Midbrain (tissue), 1 donor: Measurements from ENCODE around the gene TMEM221.

Source experiments
- DNase-seq: peaks from one replicate; lab custom pipeline; 2025; lab: John Stamatoyannopoulos, UW

Gene TMEM221

DNA sequence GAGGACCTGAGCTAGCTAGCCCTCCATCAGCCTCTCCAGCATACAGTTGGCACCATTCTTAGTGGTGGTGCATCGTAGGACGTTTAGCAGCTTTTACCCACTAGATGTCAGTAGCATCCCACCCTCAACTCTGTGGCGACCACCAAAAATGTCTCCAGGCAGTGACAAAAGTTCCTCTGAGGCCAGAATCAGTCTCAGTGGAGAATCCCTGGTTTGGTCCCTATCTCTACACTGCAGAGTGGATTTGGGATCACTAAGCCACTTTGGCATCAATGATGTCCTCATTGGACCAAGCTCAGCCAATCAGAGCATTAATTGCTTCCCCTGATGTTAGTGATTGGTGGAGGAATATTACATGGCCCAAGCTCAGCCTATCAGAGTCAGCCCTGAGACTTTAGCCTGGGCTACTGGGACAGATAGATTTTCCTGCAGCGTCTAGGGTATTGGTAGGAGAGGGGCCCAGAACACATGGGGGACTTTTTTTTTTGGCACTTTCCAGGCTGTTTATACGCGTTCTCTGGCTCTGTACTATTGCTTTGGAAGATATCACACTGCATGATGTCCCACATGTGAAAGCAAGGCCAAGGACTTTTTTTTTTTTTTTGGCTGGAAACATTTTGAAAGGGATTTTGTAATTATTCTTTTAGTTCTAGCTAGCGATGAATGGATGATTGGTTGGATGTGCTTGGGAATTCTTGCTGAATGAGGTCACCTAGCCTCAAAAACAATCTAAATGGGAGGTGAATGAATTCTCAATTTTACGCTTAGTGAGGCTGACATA lies 7.0 kb downstream of the TMEM221 start:
- no peak for DNase-seq

DNA sequence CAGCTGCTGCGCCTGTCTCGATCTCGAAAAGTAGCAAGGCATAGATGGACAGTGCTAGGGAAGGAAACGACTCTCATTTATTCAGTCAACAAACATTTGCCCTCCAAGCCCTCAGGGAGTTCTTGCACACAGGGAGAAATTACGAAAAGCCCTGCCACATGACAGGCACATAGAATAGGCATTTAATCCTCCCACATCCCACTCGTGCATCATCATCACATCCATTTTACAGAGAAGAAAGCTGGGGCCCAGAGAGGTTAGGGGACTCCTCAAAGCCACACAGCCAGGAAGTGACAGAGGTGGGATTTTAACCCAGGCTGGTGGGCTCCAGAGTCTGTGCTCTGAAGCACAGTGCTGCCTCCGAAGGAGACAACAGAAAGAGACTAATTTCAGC lies 11.6 kb downstream of the TMEM221 start:
- DNase-seq, result no peak

DNA sequence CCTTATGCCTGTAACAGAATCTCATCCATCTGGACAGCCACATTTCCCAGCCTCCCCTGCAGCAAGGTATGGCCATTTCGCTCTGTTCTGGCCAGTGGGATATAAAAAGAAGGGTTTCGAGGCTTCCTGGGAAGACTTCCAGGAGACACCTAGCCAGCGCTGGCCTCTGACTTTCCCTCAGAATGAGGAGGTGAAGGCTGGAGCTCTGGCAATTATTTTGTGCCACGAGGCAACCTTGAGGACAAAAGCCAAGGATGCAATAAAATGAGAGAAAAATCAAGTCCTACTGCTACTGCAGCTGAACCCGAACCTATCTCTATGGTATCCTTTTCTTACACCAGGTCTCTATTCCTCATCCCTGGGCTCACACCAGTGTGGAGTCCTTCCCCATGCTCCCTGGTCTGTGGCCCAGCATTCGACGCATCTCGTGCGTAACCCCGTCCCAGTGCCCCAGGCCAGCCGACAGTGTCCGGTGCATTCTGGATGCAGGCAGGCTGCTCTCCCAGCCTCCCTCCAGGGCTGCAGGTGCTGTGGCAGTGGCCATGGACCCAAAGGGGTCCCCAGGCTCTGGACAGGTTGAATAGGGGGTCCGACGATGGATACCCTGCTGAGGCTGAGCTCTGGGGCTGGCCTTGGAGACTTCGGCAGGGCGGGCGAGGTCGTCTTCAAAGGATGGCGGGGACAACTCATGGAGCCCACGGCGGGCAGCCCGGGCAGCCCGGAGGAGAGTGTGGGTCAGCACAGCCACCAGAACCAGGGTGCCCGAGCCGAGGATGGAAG lies 12.2 kb downstream of the TMEM221 start:
- no peak for DNase-seq

DNA sequence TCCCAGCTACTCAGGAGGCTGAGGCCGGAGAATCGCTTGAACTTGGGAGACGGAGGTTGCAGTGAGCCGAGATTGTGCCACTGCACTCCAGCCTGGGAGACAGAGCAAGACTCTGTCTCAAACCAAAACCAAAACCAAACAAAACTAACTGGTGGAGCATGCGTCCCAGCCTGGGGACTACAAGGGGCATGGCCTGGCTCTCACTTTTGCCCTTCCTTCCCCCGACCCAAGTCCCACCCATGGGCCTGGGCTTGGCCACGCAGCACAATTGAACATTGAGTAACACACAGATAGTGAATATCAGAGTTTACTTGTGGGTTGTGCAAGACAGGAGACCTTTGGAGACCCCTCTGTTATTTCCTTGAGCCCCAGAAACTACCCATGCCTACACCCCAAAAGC lies 13.2 kb downstream of the TMEM221 start:
- no peak for DNase-seq

DNA sequence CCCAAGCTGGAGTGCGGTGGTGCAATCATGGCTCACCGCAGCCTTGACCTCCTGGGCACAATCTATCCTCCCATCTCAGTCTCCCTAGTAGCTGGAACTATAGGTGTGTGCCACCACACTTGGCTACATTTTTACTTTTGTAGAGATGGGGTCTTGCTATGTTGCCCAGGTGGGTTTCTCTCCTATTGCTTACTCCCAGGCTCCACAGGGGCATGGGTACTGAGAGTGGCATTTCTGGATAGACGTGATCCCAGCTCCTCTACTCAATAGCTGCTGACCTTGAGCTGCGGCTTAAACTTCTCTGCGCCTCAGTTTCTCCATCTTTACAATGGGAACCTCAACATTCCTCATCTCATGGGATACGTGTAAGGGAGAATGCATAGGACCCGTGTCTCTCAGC lies 17.1 kb downstream of the TMEM221 start:
- no peak for DNase-seq

DNA sequence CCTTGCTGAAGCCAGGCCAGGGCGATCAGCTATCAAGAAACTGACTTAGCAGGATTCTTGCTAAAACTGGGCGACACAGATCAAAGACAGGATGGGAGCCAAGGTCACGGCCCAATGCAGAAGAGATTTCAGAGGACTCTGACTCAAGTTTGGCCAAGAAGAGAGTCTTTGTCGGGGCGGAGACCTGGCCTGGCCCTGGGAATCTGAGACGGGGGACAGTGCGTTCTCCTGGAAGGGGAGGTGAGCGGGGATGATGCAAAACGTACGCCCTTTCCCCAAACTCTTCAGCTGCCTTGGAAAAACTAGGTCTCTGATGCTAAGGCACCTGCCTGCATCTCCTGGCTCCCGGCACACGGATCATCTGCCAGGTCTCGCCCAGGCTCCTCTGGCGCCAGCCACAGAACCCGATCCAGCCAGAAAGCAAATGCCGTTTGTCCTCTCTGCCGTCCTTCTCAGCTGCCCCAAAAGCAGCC lies 18.8 kb downstream of the TMEM221 start:
- no peak for DNase-seq

DNA sequence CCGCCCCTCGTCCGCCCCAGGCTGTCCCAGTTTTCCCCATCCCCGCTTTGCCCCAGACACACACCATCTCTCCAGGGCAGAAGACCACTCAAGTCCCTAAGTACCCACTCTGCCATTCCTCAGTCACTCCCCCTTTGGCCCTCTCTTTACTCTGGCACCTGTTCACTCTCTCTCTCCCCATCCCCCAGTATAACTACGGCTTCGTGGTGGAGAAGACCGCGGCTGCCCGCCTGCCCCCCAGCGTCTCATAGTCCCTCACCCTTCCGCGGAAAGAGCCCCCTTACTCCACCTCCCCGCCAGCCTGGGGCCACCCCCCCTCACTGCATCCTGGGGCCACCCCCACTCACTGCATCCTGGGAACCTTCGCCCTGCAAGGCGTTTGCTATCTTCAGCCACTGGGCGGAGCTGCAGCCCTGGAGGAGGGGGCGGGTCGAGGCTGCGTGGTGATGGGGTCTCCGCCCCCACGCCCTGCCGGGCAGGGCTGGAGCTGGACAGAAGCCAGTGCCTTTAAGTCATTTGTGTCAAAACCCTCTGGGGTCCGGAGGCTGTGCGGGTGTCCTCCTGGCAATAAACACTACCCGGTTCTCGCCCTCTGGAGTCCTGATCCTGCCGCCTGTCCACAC lies 23.6 kb downstream of the TMEM221 start:
- DNase-seq, result no peak

DNA sequence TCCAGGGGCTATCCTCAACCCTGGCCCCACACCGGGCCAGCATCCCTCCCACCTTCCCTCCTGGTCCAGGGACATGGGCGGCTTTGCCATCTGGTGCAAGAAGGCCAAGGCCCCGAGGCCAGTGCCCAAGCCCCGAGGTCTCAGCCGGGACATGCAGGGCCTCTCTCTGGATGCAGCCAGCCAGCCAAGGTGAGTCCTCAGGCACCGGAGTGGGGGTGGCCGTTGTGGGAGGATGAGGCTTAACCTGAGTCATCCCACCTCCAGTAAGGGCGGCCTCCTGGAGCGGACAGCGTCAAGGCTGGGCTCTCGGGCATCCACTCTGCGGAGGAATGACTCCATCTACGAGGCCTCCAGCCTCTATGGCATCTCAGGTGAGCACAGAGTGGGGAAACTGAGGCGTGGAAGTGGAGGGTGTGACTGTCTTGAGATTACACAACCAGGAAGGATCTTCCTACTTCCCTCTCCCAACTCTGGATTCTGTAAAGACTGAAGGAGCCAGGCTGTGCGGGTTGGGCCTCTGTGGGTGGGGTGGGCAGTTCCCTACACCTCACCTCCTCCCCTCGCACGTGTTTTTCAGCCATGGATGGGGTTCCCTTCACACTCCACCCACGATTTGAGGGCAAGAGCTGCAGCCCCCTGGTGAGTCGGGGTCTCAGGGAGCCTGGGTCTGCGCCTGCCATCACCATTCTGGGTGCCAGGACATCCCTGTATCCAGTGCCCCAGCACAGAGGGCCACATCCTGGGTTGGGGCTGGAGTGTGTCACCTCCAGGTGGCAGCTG lies 24.8 kb downstream of the TMEM221 start:
- DNase-seq, result no peak

DNA sequence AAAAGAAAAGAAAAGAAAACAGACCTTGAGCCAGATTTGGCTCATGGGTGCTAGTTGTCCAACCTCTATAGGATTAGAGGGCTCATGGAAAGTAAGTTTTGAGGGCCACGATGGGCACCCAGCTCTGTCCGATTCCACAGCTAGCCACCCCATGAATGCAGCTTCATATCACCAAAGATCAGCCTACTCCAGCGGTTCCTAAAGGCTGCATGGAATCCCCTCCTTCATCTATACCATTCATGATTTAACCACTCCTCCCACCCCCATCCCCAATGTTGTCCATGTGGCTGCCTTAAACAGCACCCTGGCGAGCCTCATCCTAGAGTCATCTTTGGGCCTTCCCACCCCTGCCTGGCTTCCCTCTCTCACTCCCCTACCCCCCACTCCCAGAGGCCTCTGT lies 26.5 kb downstream of the TMEM221 start:
- DNase-seq, result no peak

DNA sequence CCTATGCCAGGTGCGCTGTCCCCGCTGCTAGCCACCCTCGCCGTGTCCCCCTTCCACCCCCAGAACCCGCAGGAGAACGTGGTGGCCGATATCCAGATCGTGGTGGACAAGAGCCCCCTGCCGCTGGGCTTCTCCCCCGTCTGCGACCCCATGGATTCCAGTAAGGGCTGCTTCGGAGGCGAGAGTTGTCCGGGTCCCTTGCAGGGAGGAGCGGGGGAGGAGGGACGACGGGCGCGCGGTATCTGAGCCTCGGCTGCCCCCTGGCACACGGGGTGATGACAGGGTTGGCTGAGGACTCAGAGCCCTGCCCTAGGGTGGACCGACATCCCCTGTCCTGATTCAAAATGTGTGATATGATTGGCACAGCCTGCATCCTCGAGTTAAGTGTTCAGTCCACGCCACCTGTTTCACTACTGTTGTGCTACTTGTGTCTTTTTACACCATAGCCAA lies 28.0 kb downstream of the TMEM221 start:
- no peak for DNase-seq

DNA sequence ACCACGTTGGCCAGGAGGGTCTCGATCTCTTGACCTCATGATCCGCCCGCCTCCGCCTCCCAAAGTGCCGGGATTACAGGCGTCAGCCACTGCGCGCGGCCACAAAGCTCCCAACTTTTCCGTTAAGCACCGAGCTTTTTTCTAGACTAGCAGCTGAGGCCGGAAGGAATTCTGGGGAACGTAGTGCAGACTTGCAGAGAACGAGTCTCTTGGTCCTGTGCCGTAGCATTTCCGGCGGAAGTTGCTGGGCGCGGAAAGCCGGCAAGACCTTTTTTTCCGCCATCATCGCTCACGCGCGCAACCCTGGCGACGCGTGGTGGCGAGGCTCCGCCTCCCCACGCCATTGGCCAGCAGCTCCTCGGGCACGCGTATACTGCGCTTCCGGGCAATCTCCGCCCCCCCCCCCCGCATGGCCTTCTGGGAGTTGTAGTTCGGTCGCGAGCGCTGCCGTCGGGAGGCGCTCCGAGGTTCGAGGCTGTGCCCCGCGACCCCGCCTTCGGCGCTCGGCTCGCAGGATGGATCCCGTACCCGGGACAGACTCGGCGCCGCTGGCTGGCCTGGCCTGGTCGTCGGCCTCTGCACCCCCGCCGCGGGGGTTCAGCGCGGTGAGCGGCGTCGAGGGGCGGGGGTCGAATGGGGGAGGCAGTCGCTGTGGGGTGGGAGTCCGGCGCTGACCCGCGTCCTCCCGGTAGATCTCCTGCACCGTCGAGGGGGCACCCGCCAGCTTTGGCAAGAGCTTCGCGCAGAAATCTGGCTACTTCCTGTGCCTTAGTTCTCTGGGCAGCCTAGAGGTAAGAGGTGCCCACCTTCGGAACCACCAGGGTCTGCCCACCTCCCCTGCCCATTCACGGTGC lies 28.6 kb downstream of the TMEM221 start, which contains the start of gene MVB12A:
MVB12A (plus strand) TSS at position 427 of the 854 bp plus-strand sequence; CDS start at position 516, 89 bp downstream.
- peak; percentile 98 for DNase-seq

DNA sequence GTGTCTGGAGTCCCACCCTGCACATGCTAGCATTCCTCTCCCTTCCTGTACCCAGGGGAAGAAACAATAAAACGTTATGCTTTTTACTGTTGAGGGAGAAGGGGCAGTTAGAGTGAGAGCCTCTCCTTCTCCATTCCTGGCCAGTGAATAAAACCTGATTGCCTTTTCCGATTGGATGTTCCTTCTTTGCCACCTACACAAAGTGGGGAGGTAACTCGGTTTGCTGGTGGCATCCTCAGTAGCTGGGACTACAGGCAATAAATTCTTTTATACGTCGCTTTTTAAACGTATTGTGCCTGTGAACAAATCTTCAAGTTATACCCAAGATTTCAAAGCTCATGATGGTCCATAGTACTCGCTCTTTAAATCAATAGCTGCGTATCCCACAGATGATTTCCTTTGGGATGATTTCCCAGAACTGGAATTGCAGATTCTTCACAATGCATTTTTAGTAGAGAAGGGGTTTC lies 29.3 kb downstream of the TMEM221 start:
- no peak for DNase-seq

DNA sequence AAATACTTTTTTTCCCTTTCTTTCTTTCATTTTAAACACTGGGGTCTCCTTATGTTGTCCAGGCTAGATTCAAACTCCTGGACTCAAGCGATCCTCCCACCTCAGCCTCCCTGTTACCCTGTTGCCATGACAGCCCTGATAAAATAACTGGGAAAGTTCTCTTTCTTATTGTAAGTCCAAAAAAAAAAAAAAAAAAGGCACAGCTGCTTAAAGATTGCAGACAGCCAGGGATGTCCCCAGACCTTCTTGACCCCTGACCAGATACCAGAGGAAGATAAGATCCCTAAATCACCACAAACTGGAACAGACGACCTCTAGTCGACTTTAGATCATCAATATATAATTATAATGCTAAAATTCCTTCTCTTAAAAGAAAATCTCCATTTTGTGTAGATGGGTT lies 29.8 kb downstream of the TMEM221 start:
- no peak for DNase-seq

DNA sequence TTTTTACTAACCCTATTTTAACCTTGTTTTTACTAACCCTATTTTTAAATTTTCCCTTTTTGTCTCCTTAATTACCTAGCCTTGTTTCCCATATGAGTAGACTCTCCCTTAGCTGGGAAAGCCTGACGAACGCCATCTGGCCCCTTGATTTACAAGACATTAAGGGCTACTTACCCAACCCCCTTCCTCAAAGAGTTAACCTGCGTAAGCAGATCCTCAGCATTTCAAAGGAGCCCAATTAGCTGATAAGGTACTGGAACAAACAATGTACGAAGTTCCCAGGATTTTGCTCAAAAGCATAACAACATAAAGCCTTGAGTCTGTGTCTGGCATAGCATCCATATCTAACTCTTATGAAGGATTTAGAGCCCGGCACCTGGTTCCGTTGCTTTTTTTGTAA lies 33.3 kb downstream of the TMEM221 start:
- no peak for DNase-seq

DNA sequence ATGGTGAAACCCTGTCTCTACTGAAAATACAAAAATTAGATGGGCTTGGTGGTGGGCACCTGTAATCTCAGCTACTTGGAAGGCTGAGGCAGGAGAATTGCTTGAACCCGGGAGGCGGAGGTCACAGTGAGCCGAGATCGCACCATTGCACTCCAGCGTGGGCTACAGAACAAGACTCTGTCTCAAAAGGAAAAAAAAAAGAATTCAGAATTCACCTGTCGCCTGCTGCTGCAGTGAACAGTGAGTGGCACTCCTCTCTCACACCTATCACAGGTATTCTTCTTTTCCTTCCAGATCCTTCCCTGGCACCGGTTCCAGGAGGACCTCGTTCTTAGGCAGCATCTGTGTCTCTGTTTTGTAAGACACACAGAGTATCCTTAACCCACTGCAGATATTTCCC lies 34.4 kb downstream of the TMEM221 start:
- no peak for DNase-seq

DNA sequence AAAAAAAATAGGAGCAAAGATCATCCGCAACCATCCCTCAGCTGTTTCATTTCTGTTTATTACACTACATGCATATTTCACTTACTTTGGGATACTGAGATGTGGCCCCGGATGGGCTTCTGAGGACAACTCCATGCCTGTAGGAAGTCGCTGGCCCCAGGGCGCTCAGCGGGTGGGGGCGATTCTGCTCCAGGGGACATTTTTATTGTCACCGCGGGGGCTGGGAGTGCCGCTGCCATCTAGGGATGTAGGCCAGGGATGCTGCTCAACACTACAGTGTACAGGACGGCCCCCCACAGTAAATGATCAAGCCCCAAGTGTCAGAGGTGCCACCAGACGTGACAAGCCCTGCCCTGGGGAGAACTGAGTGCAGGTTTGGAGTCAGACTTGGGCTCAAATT lies 36.7 kb downstream of the TMEM221 start:
- DNase-seq, result no peak

DNA sequence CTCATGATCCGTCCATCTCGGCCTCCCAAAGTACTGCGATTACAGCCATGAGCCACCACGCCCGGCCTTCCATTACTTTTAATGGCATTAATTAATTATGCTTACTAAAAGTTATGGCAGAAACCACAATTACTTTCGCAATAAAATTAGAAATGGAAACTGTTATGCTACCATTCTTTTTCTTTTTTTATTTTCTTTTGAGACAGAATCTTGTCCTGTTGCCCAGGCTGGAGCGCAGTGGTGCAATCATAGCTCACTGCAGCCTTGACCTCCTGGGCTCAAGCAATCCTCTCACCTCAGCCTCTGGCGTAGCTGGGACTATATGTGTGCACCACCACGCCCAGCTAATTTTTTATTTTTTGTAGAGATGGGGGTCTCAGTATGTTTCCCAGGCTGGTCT lies 38.5 kb downstream of the TMEM221 start:
- DNase-seq, result no peak

DNA sequence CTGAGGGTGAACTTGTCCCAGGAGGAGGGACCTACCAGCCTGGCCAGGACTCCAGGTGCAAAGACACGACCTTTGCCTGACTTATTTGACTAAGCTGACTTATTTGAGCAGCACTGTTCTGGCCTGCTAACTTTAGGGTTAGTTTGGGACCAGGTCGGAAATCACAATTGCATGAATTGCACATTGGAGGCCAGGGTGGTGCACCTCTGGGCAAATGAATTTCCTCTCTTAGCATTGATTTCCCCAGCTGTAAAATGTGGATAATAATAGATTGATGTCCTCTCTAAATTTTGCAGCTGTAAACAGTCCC lies 41.6 kb downstream of the TMEM221 start:
- no peak for DNase-seq

DNA sequence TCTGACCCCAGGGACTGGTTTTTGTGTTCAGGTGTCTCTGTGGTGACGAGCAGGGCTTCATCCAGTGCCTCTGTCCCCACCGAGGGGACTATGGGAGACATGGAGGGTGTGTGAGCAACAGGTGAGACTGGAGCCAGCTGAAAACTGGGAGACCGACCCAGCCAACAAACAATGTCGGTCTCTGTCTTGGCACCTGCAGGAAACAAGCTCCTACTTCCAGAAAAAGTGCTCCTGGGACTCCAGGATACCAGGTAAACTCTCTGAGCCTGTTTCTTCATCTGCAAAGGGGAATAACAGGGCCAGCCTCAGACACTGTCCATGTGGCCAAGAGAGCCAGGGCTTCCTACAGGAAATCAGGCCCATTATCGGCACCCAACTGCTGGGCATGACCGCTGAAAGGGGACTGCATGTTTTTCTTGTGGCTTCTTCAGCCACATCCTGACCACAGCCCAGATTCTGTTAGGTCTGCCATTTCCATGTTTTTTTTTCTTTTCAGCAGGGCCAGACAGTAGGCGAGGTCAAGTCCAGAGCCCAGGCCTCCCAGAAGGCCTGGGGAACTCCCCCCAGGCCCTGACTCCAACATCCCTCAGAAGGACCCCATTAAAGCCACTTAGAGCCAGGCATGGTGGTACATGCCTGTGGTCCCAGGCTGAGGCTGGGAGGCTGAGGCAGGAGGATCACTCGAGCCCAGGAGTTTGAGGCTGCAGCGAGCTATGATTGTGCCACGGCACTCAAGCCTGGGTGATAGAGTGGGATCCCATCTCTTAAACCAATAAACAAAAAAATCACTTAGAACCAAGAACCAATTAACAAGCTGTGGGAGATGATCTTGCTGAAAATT lies 42.2 kb downstream of the TMEM221 start:
- no peak for DNase-seq
